Left ventricle myocardium inferior (tissue), 1 donor: ENCODE data around the gene HERC2. TPM values are rescaled to one million over a fixed set of nuclear protein-coding genes. Genes with fewer than 3 reads are reported as not detected.

Source experiments
- DNase-seq: peaks from one replicate; pipeline ENCODE4 v3.0.0-alpha.2; 2020
- H3K27ac ChIP-seq: fragments of 200-600 bp; replicated peaks from 2 replicates; pipeline ENCODE4 v1.8.0; 2021
- H3K27me3 ChIP-seq: fragments of 200-600 bp; 2 replicates; pipeline ENCODE4 v1.8.0; 2021; ENCODE audit warnings: low read depth
- H3K36me3 ChIP-seq: fragments of 200-600 bp; 2 replicates; pipeline ENCODE4 v1.8.0; 2021
- H3K4me1 ChIP-seq: fragments of 200-600 bp; 2 replicates; pipeline ENCODE4 v1.8.0; 2021
- H3K4me3 ChIP-seq: fragments of 200-600 bp; 2 replicates; pipeline ENCODE4 v1.8.0; 2021; ENCODE audit warnings: mild to moderate bottlenecking, moderate library complexity
- H3K9me3 ChIP-seq: fragments of 200-600 bp; replicated peaks from 2 replicates; pipeline ENCODE4 v1.8.0; 2021
- CTCF ChIP-seq: fragments of 200-600 bp; IDR thresholded peaks from 2 replicates; pipeline ENCODE4 v1.8.0; 2021; ENCODE audit warnings: antibody characterized with exemption, mild to moderate bottlenecking, borderline replicate concordance
- intact Hi-C: fragments of 100-400 bp; cut with micrococcal nuclease; formaldehyde crosslinking; loops from one replicate; pipeline ENCODE4 v1.11.0; 2022
- total RNA-seq: library from RNA; stranded (reverse); fragmentation: NEBNext Ultra II Directional; extraction: Animal tissue kit (Norgen Biotek cat#: 25700); gene quantifications from one replicate; pipeline ENCODE4 v1.2.1, GENCODE V29; 2021
- donor health status: DM: no; HTN: yes; CAD: no; lungs with severe emphysema.

The HERC2 gene
- total RNA-seq, 1 donor from 2014 or later: 45.8 TPM

- DNase-seq: no peak
- no peak for TF ChIP-seq CTCF
- peaks cover 11% of the 10 kb centered on the region for H3K9me3 ChIP-seq
- H3K4me1 ChIP-seq: no peaks in the 10 kb centered on the region
- H3K4me3 ChIP-seq: no peak overlapping the region
- peaks cover 18% of the 10 kb centered on the region for H3K27me3 ChIP-seq
- no peaks in the 10 kb centered on the region for H3K36me3 ChIP-seq
- intact Hi-C loops: no loop called here
- H3K27ac ChIP-seq: no peak overlapping the region
Observed at GRCh38 chr15:28068930-28069329, 253.0 kb downstream of the HERC2 start.

GRCh38 chr15:28066231-28066630, 255.7 kb downstream of the HERC2 start:
- H3K27me3 ChIP-seq: peaks cover 18% of the 10 kb centered on the region
- intact Hi-C loops: no loop called here
- DNase-seq: no peak
- H3K27ac ChIP-seq: no peak overlapping the region
- no peak for TF ChIP-seq CTCF
- H3K36me3 ChIP-seq: no peaks in the 10 kb centered on the region
- no peak overlapping the region for H3K4me3 ChIP-seq
- peaks cover 21% of the 10 kb centered on the region for H3K9me3 ChIP-seq
- no peaks in the 10 kb centered on the region for H3K4me1 ChIP-seq

Other genes starting within 250 kb of the HERC2 start
- not detected for gene OCA2, start 222.9 kb downstream of the HERC2 start, total RNA-seq
- not detected for gene GOLGA6L24, start 35.9 kb upstream of the HERC2 start, total RNA-seq
- gene GOLGA8F, start 56.5 kb upstream of the HERC2 start, total RNA-seq: not detected
- gene GOLGA8G, start 210.8 kb upstream of the HERC2 start, total RNA-seq: not detected
- gene GOLGA6L25, start 231.4 kb upstream of the HERC2 start, total RNA-seq: not detected